ENCODE measurements around the gene NT5C2. TPM values are rescaled to one million over a fixed set of nuclear protein-coding genes. Genes with fewer than 3 reads are reported as not detected.

Gene NT5C2
- total and polyA plus RNA-seq, 2 of the 8 experiments (the other 6 are each of a cell fraction or from before 2014, with no cell fraction given): 35.2 to 106 TPM

- Histone ChIP-seq H3K18ac (ENCODE audit: extremely low read depth, low read length) (no peak overlapping the region), H2AK5ac (ENCODE audit: low read depth, low read length) (no peak overlapping the region), H3K9me3 (ENCODE audit: insufficient read depth in 2 of 2, low read depth in 1 of 2, low read length in 1 of 2) (no peaks in the 10 kb centered on the region), H3K23me2 (ENCODE audit: low read depth, low read length) (no peaks in the 10 kb centered on the region), H3K14ac (ENCODE audit: insufficient read length) (no peak overlapping the region), H3K4ac (replicated peaks; ENCODE audit: insufficient read length, low read depth, low read length) (no peak overlapping the region), H3K27ac (ENCODE audit: low read depth, low read length) (no peak overlapping the region), H3K79me2 (ENCODE audit: control insufficient read depth in 1 of 2, insufficient read depth in 2 of 2, low read length in 2 of 2) (no peaks in the 10 kb centered on the region), H3K27me3 (replicated peaks in 1 of 4; ENCODE audit: control insufficient read depth in 3 of 4, extremely low read depth in 1 of 4, insufficient read depth in 3 of 4, low read length in 3 of 4) (no peaks in the 10 kb centered on the region), H3K56ac (replicated peaks; ENCODE audit: insufficient read length, low read depth, low read length) (no peak overlapping the region), H4K20me1 (replicated peaks in 1 of 2; ENCODE audit: control insufficient read depth in 1 of 2, insufficient read depth in 2 of 2, low read length in 2 of 2) (no peaks in the 10 kb centered on the region), H4K8ac (ENCODE audit: extremely low read depth, insufficient read depth, low read length) (no peak overlapping the region), H2BK15ac (ENCODE audit: low read length) (no peak overlapping the region), H2BK120ac (replicated peaks; ENCODE audit: low read depth, low read length) (no peak overlapping the region), H2BK5ac (ENCODE audit: low read depth, low read length) (no peak overlapping the region), H2BK12ac (ENCODE audit: low read depth, low read length) (no peak overlapping the region), H4K91ac (replicated peaks; ENCODE audit: insufficient read length, low read length) (no peak overlapping the region), H3K79me1 (ENCODE audit: low read depth, low read length) (no peaks in the 10 kb centered on the region), H3K36me3 (ENCODE audit: control insufficient read depth in 2 of 4, insufficient read depth in 4 of 4, low read length in 3 of 4) (no peaks in the 10 kb centered on the region), H3K9ac (replicated peaks in 1 of 4; ENCODE audit: extremely low read depth in 1 of 4, low read depth in 3 of 4, low read length in 3 of 4) (no peak overlapping the region), H4K5ac (ENCODE audit: insufficient read length, low read depth, low read length) (no peak overlapping the region), H2AFZ (ENCODE audit: low read length) (no peak overlapping the region), H3K4me3 (ENCODE audit: extremely low read depth in 1 of 4, insufficient read depth in 2 of 4, low read depth in 3 of 4, low read length in 4 of 4) (no peak overlapping the region), H3K23ac (ENCODE audit: insufficient read length) (no peak overlapping the region), H3K4me2 (ENCODE audit: insufficient read depth in 1 of 2, low read depth in 2 of 2, low read length in 2 of 2) (no peak overlapping the region), H2BK20ac (ENCODE audit: low read length) (no peak overlapping the region), H3K4me1 (replicated peaks in 1 of 4; ENCODE audit: control insufficient read depth in 3 of 4, insufficient read depth in 4 of 4, low read length in 3 of 4) (peaks cover 0 to 9% (median 3%) of the 10 kb centered on the region in 4 experiments; a peak in 4 of 7 replicates)
- ChIA-PET POLR2A (ENCODE audit: partially characterized antibody) (no interaction called here), CTCF (ENCODE audit: partially characterized antibody) (no interaction called here)
- no peak for TF ChIP-seq TAF7 (optimal IDR thresholded peaks at IDR 0.05; ENCODE audit: borderline replicate concordance, low read depth, low read length)
- WGBS, 2 experiments (ENCODE audit: extremely low coverage in 1 of 2, insufficient coverage in 1 of 2, insufficient read length in 1 of 2, insufficient replicate concordance in 2 of 2, low coverage in 1 of 2, low lambda C conversion rate in 2 of 2, missing lambda C conversion rate in 1 of 2): 96% methylated on average over 1 of the region's 1 CpG; no CpG with 5 or more reads in 1 of the 2 experiments
- no peak for FAIRE-seq
- no peak for DNase-seq (ENCODE audit: low read depth in 1 of 2, low spot score in 2 of 2)
Observed at GRCh38 chr10:103199488-103199887, 6.4 kb upstream of the NT5C2 start.
